Endothelial cell of umbilical vein (primary cell): ENCODE measurements around the gene CRCP. TPM values are rescaled to one million over a fixed set of nuclear protein-coding genes. Genes with fewer than 3 reads are reported as not detected.
"Not testable (repeated sequence)": the region's sequence is repeated elsewhere in the genome, so short reads cannot be mapped to it uniquely, and the experiment has no call there.

Experiments used
- BruUV-seq: library from RNA; stranded (reverse); fragments of 400-500 nt; replicated peaks from 2 replicates; lab custom pipeline; 2021; lab: Mats Ljungman, UMichigan
- CTCF ChIA-PET: fragments of 300-600, 350-600 bp; sonication (Branson Sonifier 250); formaldehyde crosslinking; loops from one replicate; lab custom pipeline; 2021; ENCODE audit warnings: antibody characterized with exemption, inconsistent platforms; lab: Charles Lee
- POLR2A ChIA-PET: fragments of 300-600, 350-600 bp; sonication (Branson Sonifier 250); formaldehyde crosslinking; loops from one replicate; lab custom pipeline; 2021; ENCODE audit warnings: antibody characterized with exemption, inconsistent platforms; lab: Charles Lee
- DNase-seq: peaks from one replicate; pipeline ENCODE4 v3.0.0-alpha.2; 2011; ENCODE audit warnings: low read depth, low spot score
- FAIRE-seq: peaks from 2 replicates; lab custom pipeline; 2011; peaks lifted over from hg19 to GRCh38; lab: Jason Lieb, UNC
- H2AFZ ChIP-seq: 2 replicates; pipeline ENCODE4 v1.6.0; 2012; ENCODE audit warnings: low read depth, low read length, control low read depth, inconsistent platforms
- H3K27ac ChIP-seq: 2 replicates; pipeline ENCODE4 v1.5.1; 2011; ENCODE audit warnings: low read depth, mild to moderate bottlenecking, control low read depth, low read length, moderate library complexity; ENCODE audit not compliant: insufficient read depth
- H3K27me3 ChIP-seq, 2 experiments: 2 replicates each; pipeline versions ENCODE4 v1.6.0 to v1.6.1; 2011; ENCODE audit warnings: low read length in 2 of 2, mixed read lengths in 1 of 2; ENCODE audit not compliant: control insufficient read depth in 2 of 2, insufficient read depth in 2 of 2
- H3K36me3 ChIP-seq, 2 experiments: 2 replicates in 1 of 2; 3 replicates in 1 of 2; pipeline ENCODE4 v1.5.1; 2011; ENCODE audit warnings: low read length in 2 of 2, mild to moderate bottlenecking in 1 of 2, moderate library complexity in 1 of 2; ENCODE audit not compliant: control insufficient read depth in 2 of 2, insufficient read depth in 2 of 2; ENCODE audit errors: extremely low read depth in 1 of 2
- H3K4me1 ChIP-seq: 3 replicates; pipeline ENCODE4 v1.5.1; 2011; ENCODE audit warnings: mild to moderate bottlenecking, low read length; ENCODE audit not compliant: control insufficient read depth, insufficient read depth; ENCODE audit errors: extremely low read depth
- H3K4me2 ChIP-seq: 2 replicates; pipeline ENCODE4 v1.6.1; 2011; ENCODE audit warnings: low read length, control low read depth, mixed read lengths; ENCODE audit not compliant: insufficient read depth
- H3K4me3 ChIP-seq, 3 experiments: fragments of 200-600 bp in 1 of 3; sonication (generic), shearing (Covaris generic) in 1 of 3; replicated peaks in 1 of 3; 2 replicates each; pipeline ENCODE4 v1.5.1; 2011 to 2016; ENCODE audit warnings: control low read depth in 3 of 3, low read length in 3 of 3, mild to moderate bottlenecking in 2 of 3, inconsistent platforms in 1 of 3, low read depth in 1 of 3, moderate library complexity in 1 of 3; ENCODE audit not compliant: insufficient read depth in 1 of 3
- H3K79me2 ChIP-seq: 2 replicates; pipeline ENCODE4 v1.6.0; 2012; ENCODE audit warnings: low read length, inconsistent platforms; ENCODE audit not compliant: control insufficient read depth, insufficient read depth
- H3K9ac ChIP-seq: replicated peaks from 2 replicates; pipeline ENCODE3; 2011; ENCODE audit warnings: low read length, control low read depth; ENCODE audit not compliant: insufficient read depth; ENCODE audit errors: extremely low read depth
- H3K9me1 ChIP-seq: replicated peaks from 3 replicates; pipeline ENCODE4 v1.6.0; 2011; ENCODE audit warnings: mild to moderate bottlenecking, low read length; ENCODE audit not compliant: control insufficient read depth, insufficient read depth; ENCODE audit errors: extremely low read depth
- H3K9me3 ChIP-seq: replicated peaks from 2 replicates; pipeline ENCODE4 v1.5.1; 2012; ENCODE audit warnings: low read length, inconsistent platforms; ENCODE audit not compliant: control insufficient read depth, insufficient read depth
- H4K20me1 ChIP-seq: replicated peaks from 2 replicates; pipeline ENCODE3; 2011; ENCODE audit warnings: mild to moderate bottlenecking, low read length; ENCODE audit not compliant: control insufficient read depth, insufficient read depth; ENCODE audit errors: extremely low read depth
- EZH2 ChIP-seq: IDR thresholded peaks from 2 replicates; pipeline ENCODE4 v1.6.1; 2012; ENCODE audit warnings: borderline replicate concordance, low read depth, mild to moderate bottlenecking, moderate library complexity, low read length, inconsistent platforms; ENCODE audit not compliant: severe bottlenecking
- FOS ChIP-seq: IDR thresholded peaks from 2 replicates; pipeline ENCODE4 v1.6.1; 2011; ENCODE audit warnings: mild to moderate bottlenecking, low read length, moderate library complexity, borderline replicate concordance; ENCODE audit not compliant: insufficient read depth
- GATA2 ChIP-seq: IDR thresholded peaks from 2 replicates; pipeline ENCODE4 v1.7.0; 2011; ENCODE audit warnings: low read depth, mild to moderate bottlenecking, moderate library complexity, mixed read lengths, low read length; ENCODE audit not compliant: insufficient read length, insufficient read depth
- JUN ChIP-seq: IDR thresholded peaks from 2 replicates; pipeline ENCODE4 v1.6.1; 2011; ENCODE audit warnings: borderline replicate concordance, low read depth; ENCODE audit not compliant: insufficient read length, insufficient read depth
- MAX ChIP-seq: IDR thresholded peaks from 2 replicates; pipeline ENCODE4 v1.6.1; 2011; ENCODE audit not compliant: insufficient read depth, insufficient read length
- MYC ChIP-seq: IDR thresholded peaks from one replicate; pipeline ENCODE4 v1.6.1; 2011; ENCODE audit warnings: mild to moderate bottlenecking, low read depth, low read length
- POLR2A ChIP-seq: IDR thresholded peaks from 2 replicates; pipeline ENCODE4 v1.6.1; 2012; ENCODE audit warnings: low read depth, mild to moderate bottlenecking, control low read depth, low read length
- POLR2AphosphoS5 ChIP-seq: IDR thresholded peaks from 2 replicates; pipeline ENCODE4 v1.6.1; 2012; ENCODE audit warnings: low read depth, mild to moderate bottlenecking, control low read depth, low read length, moderate library complexity; ENCODE audit not compliant: insufficient read depth
- dilution Hi-C: fragments of 300-500 bp; cut with MboI; formaldehyde crosslinking; loops from one replicate; pipeline ENCODE4 v1.15.0; 2019; ENCODE audit warnings: low sequenced_read_pairs; ENCODE audit not compliant: extremely low pct_ligation_motif_present
- intact Hi-C: fragments of 100-400 bp; cut with micrococcal nuclease; formaldehyde crosslinking; loops from one replicate; pipeline ENCODE4 v1.10.0; 2022
- polyA plus RNA-seq, 4 experiments: library from polyadenylated mRNA; depleted of rRNA in 3 of 4; stranded (reverse) in 3 of 4; unstranded in 1 of 4; fragments of >200 nt; gene quantifications; 2 replicates each; pipeline versions ENCODE4 v1.2.1 to v1.2.3, GENCODE V29; 2011 to 2012; ENCODE audit warnings: missing spikeins in 1 of 4
- total RNA-seq: library from RNA; stranded (reverse); gene quantifications from 2 replicates; pipeline ENCODE4 v1.2.3, GENCODE V29; 2021
- TF ChIP-seq, protein P1 (sequence below), 2 donors: IDR thresholded peaks; 1 replicate in 1 of 2; 2 replicates in 1 of 2; pipeline ENCODE4 v1.5.1; 2011; ENCODE audit warnings: low read length in 2 of 2, mild to moderate bottlenecking in 2 of 2, moderate library complexity in 2 of 2, control low read depth in 1 of 2, inconsistent platforms in 1 of 2, low read depth in 1 of 2; ENCODE audit not compliant: insufficient read depth in 1 of 2; ENCODE audit errors: extremely low read depth in 1 of 2

CRCP gene
- total and polyA plus RNA-seq, 2 donors (not counting 3 experiments of a cell fraction or from before 2014, with no cell fraction given), result 14.2 to 29.7 TPM

DNA sequence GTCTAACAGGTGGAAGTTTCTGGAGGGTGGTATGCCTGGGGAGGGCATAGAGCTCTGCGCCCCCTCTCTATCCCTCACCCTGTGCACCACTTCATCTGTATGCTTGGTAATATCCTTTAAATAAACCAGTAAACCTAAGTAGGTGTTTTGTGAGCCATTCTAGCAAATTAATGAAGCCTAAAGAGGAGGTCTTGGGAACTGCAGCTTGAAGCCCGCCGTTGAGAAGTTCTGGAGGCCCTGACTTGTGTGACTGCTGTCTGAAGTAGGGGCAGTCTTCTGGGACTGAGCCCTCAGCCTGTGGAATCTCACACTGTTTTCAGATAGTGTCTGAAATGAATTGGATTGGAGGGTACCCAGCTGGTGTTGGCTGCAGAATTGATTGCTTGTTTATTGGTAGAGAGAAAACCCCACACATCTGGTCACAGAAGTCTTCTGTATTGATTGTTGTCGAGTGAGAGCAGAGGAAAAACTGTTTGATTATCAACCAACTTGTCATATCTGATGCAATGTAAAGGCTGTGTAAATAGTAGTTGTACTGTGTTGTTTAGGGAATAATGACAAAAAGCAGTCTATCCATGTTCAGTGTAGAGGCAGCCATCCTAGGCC lies 4.7 kb downstream of the CRCP start:
- Histone ChIP-seq H3K9me3 (no peaks in the 10 kb centered on the region), H3K4me2 (no peak overlapping the region), H3K27me3 (no peaks in the 10 kb centered on the region), H3K27ac (no peak overlapping the region), H3K36me3 (peaks cover 0 to 3% of the 10 kb centered on the region in 2 experiments), H3K9me1 (peaks cover 3% of the 10 kb centered on the region), H2AFZ (no peak overlapping the region), H3K79me2 (peaks cover 80% of the 10 kb centered on the region), H3K4me1 (peaks cover 10% of the 10 kb centered on the region), H3K9ac (no peak overlapping the region), H4K20me1 (no peaks in the 10 kb centered on the region), H3K4me3 (no peak overlapping the region)
- TF ChIP-seq MYC, result no peak
- intact Hi-C loops, result loop anchor here (10.0 kb wide), 1 partner anchor 375 kb away; no protein-coding TSS in a partner anchor
- FAIRE-seq (no peak), DNase-seq (no peak)
- POLR2A ChIA-PET, result no interaction called here
- no TSS peak for BruUV-seq
- dilution Hi-C loops, result no loop called here
- CTCF ChIA-PET, result no interaction called here

- Histone ChIP-seq H4K20me1 (no peaks in the 10 kb centered on the region), H3K36me3 (peaks cover 0 to 3% of the 10 kb centered on the region in 2 experiments), H2AFZ (no peak overlapping the region), H3K4me1 (no peaks in the 10 kb centered on the region), H3K9me3 (no peaks in the 10 kb centered on the region), H3K79me2 (peaks cover 82% of the 10 kb centered on the region), H3K27me3 (no peaks in the 10 kb centered on the region), H3K4me2 (no peak overlapping the region), H3K9me1 (peaks cover 3% of the 10 kb centered on the region), H3K4me3 (no peak overlapping the region), H3K9ac (no peak overlapping the region), H3K27ac (no peak overlapping the region)
- TF ChIP-seq, protein P1, sequence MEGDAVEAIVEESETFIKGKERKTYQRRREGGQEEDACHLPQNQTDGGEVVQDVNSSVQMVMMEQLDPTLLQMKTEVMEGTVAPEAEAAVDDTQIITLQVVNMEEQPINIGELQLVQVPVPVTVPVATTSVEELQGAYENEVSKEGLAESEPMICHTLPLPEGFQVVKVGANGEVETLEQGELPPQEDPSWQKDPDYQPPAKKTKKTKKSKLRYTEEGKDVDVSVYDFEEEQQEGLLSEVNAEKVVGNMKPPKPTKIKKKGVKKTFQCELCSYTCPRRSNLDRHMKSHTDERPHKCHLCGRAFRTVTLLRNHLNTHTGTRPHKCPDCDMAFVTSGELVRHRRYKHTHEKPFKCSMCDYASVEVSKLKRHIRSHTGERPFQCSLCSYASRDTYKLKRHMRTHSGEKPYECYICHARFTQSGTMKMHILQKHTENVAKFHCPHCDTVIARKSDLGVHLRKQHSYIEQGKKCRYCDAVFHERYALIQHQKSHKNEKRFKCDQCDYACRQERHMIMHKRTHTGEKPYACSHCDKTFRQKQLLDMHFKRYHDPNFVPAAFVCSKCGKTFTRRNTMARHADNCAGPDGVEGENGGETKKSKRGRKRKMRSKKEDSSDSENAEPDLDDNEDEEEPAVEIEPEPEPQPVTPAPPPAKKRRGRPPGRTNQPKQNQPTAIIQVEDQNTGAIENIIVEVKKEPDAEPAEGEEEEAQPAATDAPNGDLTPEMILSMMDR (IDR thresholded peaks at IDR 0.05; ENCODE audit: extremely low read depth in 1 of 2, insufficient read depth in 1 of 2, low read depth in 1 of 2, low read length in 2 of 2), result no peak
- TF ChIP-seq JUN (no peak), MYC (no peak), POLR2A (no peak), EZH2 (no peak), GATA2 (no peak), FOS (no peak), MAX (no peak), POLR2AphosphoS5 (no peak)
- dilution Hi-C loops, result no loop called here
- intact Hi-C loops, result no loop called here
- BruUV-seq, result no TSS peak
- CTCF ChIA-PET, result no interaction called here
- POLR2A ChIA-PET, result no interaction called here
- no peak for FAIRE-seq
- DNase-seq, result no peak
These were observed 8.5 kb downstream of the CRCP start for GRCh38 chr7:66123175-66123528.

DNA sequence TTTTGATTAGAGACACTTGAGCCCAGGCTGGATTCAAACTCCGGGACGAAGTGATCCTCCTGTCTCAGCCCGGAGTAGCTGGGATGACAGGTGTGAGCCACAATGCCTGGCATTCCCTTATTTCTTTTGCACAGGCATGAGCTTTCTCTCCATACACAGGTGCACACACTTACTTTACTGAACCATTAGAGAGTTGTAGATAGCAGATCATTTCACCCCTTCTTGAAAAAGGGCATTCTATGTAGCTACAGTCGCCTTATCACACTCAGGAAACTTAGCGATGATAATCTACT lies 9.9 kb downstream of the CRCP start:
- POLR2A ChIA-PET, result interaction anchor here (1.2 kb wide), 1 partner anchor 10 kb away, joined by 4 read pairs; the partner anchor contains the start of gene CRCP
- H3K27me3 ChIP-seq, H3K27ac ChIP-seq, H3K9me1 ChIP-seq, DNase-seq, FAIRE-seq, H3K36me3 ChIP-seq, H4K20me1 ChIP-seq, H3K4me2 ChIP-seq, H3K9ac ChIP-seq, H3K4me1 ChIP-seq, BruUV-seq, dilution Hi-C loops, H2AFZ ChIP-seq, H3K9me3 ChIP-seq, H3K4me3 ChIP-seq, intact Hi-C loops: not testable (repeated sequence)
- peaks cover 77% of the 10 kb centered on the region for H3K79me2 ChIP-seq
- CTCF ChIA-PET, result interaction anchor here (0.6 kb wide), 1 partner anchor 702 kb away, joined by 5 read pairs; no protein-coding TSS in a partner anchor
